ENCODE measurements around the gene B3GAT1.

GRCh38 chr11:134352111-134352510 lies 59.9 kb downstream of the B3GAT1 start:
- TF ChIP-seq CTCF (IDR thresholded peaks at IDR 0.05; ENCODE audit: poor library complexity, severe bottlenecking) (no peak), REST (IDR thresholded peaks at IDR 0.05; ENCODE audit: borderline replicate concordance) (no peak), TAF1 (IDR thresholded peaks at IDR 0.05; ENCODE audit: low read depth) (no peak), EZH2 (IDR thresholded peaks at IDR 0.05; ENCODE audit: borderline replicate concordance, insufficient read depth, low read length, poor library complexity, severe bottlenecking) (no peak), POLR2AphosphoS5 (IDR thresholded peaks at IDR 0.05) (no peak), SMC3 (conservative IDR thresholded peaks at IDR 0.05; ENCODE audit: poor library complexity) (no peak), RAD21 (conservative IDR thresholded peaks at IDR 0.05) (no peak), EP300 (conservative IDR thresholded peaks at IDR 0.05; ENCODE audit: poor library complexity, severe bottlenecking) (no peak)
